Tibial nerve (tissue), 4 donors: ENCODE measurements around the gene NFS1. TPM values are rescaled to one million over a fixed set of nuclear protein-coding genes. Genes with fewer than 3 reads are reported as not detected.

Source experiments
- DNase-seq, 2 donors: peaks; one replicate each; pipeline ENCODE4 v3.0.0-alpha.2; 2019; ENCODE audit warnings: low spot score in 2 of 2
- H3K27ac ChIP-seq, 4 donors: fragments of 200-600 bp; sonication (generic) in 3 of 4; one replicate each; pipeline ENCODE4 v1.5.1; 2017 to 2019; ENCODE audit warnings: mild to moderate bottlenecking in 1 of 4
- H3K27me3 ChIP-seq, 2 donors: fragments of 200-600 bp; sonication (generic) in 1 of 2; one replicate each; pipeline versions ENCODE4 v1.5.1 to v1.6.0; 2017 to 2019
- H3K36me3 ChIP-seq, 3 donors: fragments of 200-600 bp; sonication (generic); one replicate each; pipeline ENCODE4 v1.5.1; 2018 to 2019
- H3K4me1 ChIP-seq, 4 donors: fragments of 200-600 bp; sonication (generic) in 3 of 4; one replicate each; pipeline ENCODE4 v1.5.1; 2017 to 2019
- H3K4me3 ChIP-seq, 4 donors: fragments of 200-600 bp; sonication (generic) in 3 of 4; one replicate each; pipeline ENCODE4 v1.5.1; 2017 to 2019; ENCODE audit warnings: mild to moderate bottlenecking in 1 of 4, moderate library complexity in 1 of 4
- H3K9me3 ChIP-seq, 4 donors: fragments of 200-600 bp; sonication (generic) in 3 of 4; one replicate each; pipeline ENCODE4 v1.5.1; 2017 to 2019
- EP300 ChIP-seq, 2 donors: sonication (generic); formaldehyde crosslinking; IDR thresholded peaks; one replicate each; pipeline ENCODE4 v1.6.1; 2017; ENCODE audit warnings: antibody characterized with exemption in 2 of 2, mild to moderate bottlenecking in 1 of 2
- POLR2A ChIP-seq, 2 donors: fragments of 450-650 bp; IDR thresholded peaks; one replicate each; pipeline ENCODE4 v1.6.1; 2017; ENCODE audit warnings: antibody characterized with exemption in 2 of 2, mild to moderate bottlenecking in 2 of 2, moderate library complexity in 2 of 2
- WGBS, 2 donors: methylation state at CpG; one replicate each; pipeline ENCODE4 v1.1.5; 2018; 5-methylcytosine and 5-hydroxymethylcytosine counted together
- total RNA-seq, 4 donors: library from RNA; depleted of rRNA; stranded (reverse); fragments of >200 nt; gene quantifications; one replicate each; pipeline ENCODE4 v1.1.0, GENCODE V29; 2016
- TF ChIP-seq, protein P1 (sequence below), 5 experiments: fragments of 200-600 bp in 3 of 5; fragments of 450-650 bp in 2 of 5; sonication (generic) in 3 of 5; IDR thresholded peaks; one replicate each; pipeline ENCODE4 v1.5.1; 2016 to 2019; ENCODE audit warnings: antibody characterized with exemption in 5 of 5, mild to moderate bottlenecking in 3 of 5, moderate library complexity in 2 of 5

NFS1 gene
- total RNA-seq, 4 donors from 2014 or later = 17.7 to 64.1 (median 34.5) TPM

- TF ChIP-seq EP300 (IDR thresholded peaks at IDR 0.05) (no peak), POLR2A (IDR thresholded peaks at IDR 0.05) (no peak)
- TF ChIP-seq, protein P1, sequence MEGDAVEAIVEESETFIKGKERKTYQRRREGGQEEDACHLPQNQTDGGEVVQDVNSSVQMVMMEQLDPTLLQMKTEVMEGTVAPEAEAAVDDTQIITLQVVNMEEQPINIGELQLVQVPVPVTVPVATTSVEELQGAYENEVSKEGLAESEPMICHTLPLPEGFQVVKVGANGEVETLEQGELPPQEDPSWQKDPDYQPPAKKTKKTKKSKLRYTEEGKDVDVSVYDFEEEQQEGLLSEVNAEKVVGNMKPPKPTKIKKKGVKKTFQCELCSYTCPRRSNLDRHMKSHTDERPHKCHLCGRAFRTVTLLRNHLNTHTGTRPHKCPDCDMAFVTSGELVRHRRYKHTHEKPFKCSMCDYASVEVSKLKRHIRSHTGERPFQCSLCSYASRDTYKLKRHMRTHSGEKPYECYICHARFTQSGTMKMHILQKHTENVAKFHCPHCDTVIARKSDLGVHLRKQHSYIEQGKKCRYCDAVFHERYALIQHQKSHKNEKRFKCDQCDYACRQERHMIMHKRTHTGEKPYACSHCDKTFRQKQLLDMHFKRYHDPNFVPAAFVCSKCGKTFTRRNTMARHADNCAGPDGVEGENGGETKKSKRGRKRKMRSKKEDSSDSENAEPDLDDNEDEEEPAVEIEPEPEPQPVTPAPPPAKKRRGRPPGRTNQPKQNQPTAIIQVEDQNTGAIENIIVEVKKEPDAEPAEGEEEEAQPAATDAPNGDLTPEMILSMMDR (IDR thresholded peaks at IDR 0.05) = no peak
- no peak overlapping the region for H3K4me3 ChIP-seq
- no peaks in the 10 kb centered on the region for H3K27me3 ChIP-seq
- 94 to 96% methylated on average over 8 of the region's 8 CpGs for WGBS, 2 donors
- no peak for DNase-seq
- no peaks in the 10 kb centered on the region for H3K9me3 ChIP-seq
- no peaks in the 10 kb centered on the region for H3K4me1 ChIP-seq
- H3K36me3 ChIP-seq = peaks cover 5 to 92% (median 42%) of the 10 kb centered on the region in 3 donors
- H3K27ac ChIP-seq = no peak overlapping the region
Measured at GRCh38 chr20:35627121-35627520, 72.0 kb downstream of the NFS1 start.

DNA sequence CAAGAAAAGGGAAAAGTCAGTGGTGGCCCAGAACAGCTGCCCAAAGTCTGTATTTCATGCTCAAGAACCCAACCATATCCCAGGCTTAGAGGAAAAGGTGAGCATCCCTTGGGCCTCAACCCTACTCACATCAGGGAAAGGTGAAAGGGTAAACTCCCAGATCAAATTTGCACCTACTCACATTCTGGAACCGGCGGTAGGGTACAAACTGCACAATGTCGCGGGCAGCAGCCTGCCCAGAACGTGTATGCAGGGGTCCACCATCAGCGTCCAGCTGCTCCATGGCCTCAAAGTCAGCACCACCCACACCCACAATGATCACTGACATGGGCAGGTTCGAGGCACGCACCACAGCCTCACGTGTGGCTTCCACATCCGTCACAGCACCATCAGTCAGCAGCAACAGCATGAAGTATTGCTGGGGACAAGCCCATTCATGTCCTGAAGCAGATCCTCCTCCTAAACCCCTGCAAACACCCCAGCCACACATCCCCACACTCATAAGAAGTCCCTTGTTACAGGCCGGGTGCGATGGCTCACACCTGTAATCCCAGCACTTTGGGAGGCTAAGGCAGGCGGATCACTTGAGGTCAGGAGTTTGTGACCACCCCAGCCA is 72.7 kb downstream of the NFS1 start:
- 91 to 97% methylated on average over 12 to 13 of the region's 13 CpGs for WGBS, 2 donors
- H3K36me3 ChIP-seq = peaks cover 5 to 93% (median 36%) of the 10 kb centered on the region in 3 donors
- H3K4me3 ChIP-seq = no peak overlapping the region
- H3K27me3 ChIP-seq = no peaks in the 10 kb centered on the region
- no peaks in the 10 kb centered on the region for H3K4me1 ChIP-seq
- no peak for DNase-seq
- no peak overlapping the region for H3K27ac ChIP-seq
- no peaks in the 10 kb centered on the region for H3K9me3 ChIP-seq
- no peak for TF ChIP-seq EP300 (IDR thresholded peaks at IDR 0.05)
- TF ChIP-seq POLR2A (IDR thresholded peaks at IDR 0.05) = no peak
- TF ChIP-seq, protein P1 (IDR thresholded peaks at IDR 0.05) = no peak

GRCh38 chr20:35625584-35626385 is 73.4 kb downstream of the NFS1 start:
- TF ChIP-seq EP300 (IDR thresholded peaks at IDR 0.05) = no peak
- TF ChIP-seq, protein P1 (IDR thresholded peaks at IDR 0.05) = no peak
- no peak for TF ChIP-seq POLR2A (IDR thresholded peaks at IDR 0.05)
- no peak overlapping the region for H3K27ac ChIP-seq
- no peak for DNase-seq
- peaks cover 5 to 92% (median 29%) of the 10 kb centered on the region in 3 donors for H3K36me3 ChIP-seq
- WGBS, 2 donors = 89 to 93% methylated on average over 6 of the region's 6 CpGs
- no peaks in the 10 kb centered on the region for H3K27me3 ChIP-seq
- H3K4me1 ChIP-seq = no peaks in the 10 kb centered on the region
- H3K4me3 ChIP-seq = no peak overlapping the region
- no peaks in the 10 kb centered on the region for H3K9me3 ChIP-seq

DNA sequence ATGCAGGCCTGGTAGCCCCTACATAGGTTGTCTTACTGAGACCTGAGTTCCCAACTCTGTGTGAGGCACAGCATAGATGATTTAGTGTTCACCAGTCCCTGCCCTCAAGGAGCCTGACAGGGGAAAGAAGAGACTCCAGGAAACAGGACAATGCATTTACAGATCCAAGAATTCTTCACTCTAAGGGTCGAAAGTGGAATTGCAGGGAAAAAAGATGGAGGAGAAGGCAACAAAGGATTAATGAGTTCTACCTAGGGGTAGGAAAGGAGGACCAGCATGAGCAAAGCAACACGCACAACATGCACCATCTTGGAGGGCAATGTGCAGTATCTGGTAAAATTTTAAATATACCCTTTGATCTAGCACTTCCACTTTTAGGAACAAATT is 77.6 kb downstream of the NFS1 start:
- Histone ChIP-seq H3K9me3 (no peaks in the 10 kb centered on the region), H3K27me3 (no peaks in the 10 kb centered on the region), H3K4me1 (peaks cover 0 to 32% (median 27%) of the 10 kb centered on the region in 4 donors), H3K36me3 (peaks cover 3 to 52% (median 14%) of the 10 kb centered on the region in 3 donors), H3K4me3 (no peak overlapping the region), H3K27ac (no peak overlapping the region)
- no peak for DNase-seq
- WGBS, 2 donors = 83 to 93% methylated on average over 2 of the region's 2 CpGs
- TF ChIP-seq EP300 (IDR thresholded peaks at IDR 0.05) (no peak), POLR2A (IDR thresholded peaks at IDR 0.05) (no peak)
- TF ChIP-seq, protein P1 (IDR thresholded peaks at IDR 0.05) = no peak
